GM19455 (cell line): ENCODE data around the gene CGN.
"Not testable (repeated sequence)": the region's sequence is repeated elsewhere in the genome, so short reads cannot be mapped to it uniquely, and the experiment has no call there.

Experiments used
- ATAC-seq: cut with Tn5 transposase; IDR thresholded peaks from one replicate; pipeline ENCODE4 v1.9.1; 2021; ENCODE audit not compliant: unreplicated experiment

The CGN gene

DNA sequence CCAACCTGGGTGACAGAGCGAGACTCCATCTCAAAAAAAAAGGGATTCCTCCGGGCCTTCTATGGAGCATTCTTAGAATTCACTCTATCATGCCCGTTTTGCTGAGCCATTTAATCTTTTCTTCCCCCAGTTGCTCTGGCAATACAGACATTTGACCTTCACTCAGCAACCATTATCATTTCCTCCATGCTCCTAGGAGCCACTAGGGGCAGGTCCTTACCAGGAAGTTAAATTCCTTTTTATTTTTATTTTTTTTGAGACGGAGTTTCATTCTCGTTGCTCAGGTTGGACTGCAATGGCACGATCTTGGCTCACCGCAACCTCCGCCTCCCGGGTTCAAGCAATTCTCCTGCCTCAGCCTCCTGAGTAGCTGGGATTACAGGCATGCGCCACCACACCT is 9.7 kb upstream of the CGN start:
- no peak for ATAC-seq

DNA sequence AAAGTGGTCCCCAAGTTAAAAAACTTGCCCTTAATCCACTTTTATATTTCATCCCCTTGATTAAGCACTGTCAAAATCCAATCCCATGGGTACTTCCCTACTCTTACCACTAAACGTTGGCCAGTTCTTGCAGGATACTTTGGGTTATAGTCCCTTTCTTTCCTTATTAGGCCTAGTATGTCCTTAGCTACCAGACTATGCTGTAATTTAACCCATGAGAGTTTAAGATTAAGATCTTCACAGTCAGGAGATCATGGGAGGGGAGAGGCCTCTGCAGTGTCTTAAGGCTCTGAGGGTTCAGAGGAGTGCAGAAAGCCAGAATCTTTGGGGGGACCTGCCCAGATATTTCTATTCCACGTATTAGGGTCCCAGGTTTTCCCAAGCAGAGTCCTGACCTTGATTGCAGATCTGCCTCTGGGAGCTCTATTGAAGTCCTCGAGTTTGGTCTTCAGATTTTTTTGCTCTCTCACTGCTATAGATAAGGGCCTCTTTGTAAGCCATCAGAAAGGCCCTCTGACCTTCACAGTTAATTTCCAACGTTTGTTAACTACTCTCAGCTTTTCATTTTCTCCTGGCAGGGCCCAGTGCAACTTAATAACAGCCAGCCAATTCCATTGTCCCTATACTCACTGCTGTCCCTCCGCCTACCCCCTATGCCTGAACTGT is 9.0 kb upstream of the CGN start:
- ATAC-seq: no peak

DNA sequence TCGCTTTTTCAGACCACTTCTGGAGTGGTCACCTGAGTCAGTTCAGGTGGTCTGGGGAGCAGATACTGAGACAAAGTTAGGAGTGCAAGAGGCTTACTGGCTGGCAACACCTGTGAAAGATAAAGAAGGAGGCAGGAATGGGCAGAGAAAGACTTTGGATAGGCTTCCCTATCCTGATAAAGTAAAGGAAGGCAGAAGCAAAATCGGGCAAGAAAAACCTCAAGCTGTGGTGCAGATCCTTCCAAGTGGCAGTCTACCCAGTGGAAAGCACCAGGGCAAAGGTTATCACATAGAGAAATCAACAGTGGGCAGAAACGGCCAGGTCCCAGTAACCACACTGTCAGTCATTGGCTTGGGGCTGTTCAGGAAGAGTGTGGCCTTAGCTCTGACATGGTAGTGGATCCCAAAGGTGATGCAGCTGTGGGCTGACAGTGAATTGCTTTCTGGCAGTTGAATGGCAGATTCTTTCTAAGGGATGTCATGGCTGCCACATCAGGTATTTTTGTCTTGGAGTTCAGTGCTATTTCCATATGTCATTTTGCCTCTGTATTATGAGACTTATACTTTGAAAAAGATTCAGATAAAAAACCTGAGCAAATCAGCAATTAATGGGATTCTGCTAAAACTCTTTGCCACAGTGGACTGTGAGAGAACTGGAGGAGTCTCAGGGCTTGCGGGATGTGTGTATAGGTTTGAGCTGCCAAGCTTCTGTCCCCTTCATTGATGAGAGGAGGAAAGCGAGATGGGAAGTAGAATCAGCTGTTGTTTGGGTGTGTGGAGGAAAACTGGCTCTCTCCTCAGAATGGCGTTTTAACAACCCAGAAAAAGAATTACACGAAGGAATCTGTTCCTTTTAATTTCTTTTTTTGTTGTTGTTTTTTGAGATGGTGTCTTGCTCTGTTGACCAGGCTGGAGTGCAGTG is 8.1 kb upstream of the CGN start:
- ATAC-seq: no peak

DNA sequence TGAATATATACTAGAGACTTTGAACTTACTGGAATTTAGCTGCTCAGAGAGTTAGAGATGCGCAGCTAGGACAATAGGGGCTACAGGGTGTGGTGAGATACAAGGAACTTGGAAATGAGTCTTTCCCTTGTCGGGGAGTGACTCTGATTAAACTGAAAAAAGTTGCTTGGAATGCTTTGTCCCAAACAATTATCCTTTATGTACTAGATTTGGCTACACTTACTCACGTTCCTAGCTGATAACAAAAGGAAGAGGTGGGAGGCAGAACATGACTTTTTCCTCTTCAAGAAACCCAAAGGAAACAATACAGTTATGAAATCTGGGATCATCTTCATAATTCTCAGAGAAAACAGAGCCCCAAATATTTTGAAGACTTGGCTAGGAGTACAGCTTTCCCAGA is 6.9 kb upstream of the CGN start:
- ATAC-seq: no peak

DNA sequence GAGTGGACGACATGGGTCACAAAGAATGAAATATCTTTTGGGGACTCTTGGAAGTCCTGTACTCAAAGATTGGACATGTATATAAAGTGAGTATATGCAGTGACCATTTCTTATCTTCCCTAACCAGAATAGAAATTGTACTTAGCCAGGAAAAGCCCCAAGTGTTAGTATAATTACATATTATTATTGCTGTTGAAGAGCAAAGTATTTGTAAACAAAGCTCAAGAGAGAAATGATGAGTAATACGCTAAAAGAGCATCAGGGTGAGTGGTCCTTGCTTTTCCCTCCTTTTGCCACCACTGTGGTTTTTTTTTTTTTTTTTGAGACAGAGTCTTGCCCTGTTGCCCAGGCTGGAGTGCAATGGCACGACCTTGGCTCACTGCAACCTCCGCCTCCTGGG is 6.4 kb upstream of the CGN start:
- ATAC-seq: no peak

DNA sequence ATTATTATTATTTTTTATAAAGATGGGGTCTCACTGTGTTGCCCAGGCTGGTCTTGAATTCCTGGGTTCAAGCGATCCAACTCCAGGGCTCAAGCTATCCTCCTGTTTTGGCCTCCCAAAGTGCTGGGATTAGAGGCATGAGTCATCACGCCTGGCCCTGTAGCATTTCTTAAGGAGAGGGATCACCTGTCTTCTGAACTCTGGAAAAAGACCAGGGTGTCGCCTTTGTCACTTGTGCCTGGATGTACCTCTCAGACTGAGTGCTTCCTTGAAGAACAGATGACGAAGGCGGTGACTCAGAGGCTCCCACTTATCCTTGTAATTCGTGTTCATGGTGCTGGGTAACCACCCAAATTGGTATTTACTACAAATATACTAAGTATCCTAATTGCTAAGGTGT is 2.4 kb upstream of the CGN start:
- ATAC-seq: no peak

DNA sequence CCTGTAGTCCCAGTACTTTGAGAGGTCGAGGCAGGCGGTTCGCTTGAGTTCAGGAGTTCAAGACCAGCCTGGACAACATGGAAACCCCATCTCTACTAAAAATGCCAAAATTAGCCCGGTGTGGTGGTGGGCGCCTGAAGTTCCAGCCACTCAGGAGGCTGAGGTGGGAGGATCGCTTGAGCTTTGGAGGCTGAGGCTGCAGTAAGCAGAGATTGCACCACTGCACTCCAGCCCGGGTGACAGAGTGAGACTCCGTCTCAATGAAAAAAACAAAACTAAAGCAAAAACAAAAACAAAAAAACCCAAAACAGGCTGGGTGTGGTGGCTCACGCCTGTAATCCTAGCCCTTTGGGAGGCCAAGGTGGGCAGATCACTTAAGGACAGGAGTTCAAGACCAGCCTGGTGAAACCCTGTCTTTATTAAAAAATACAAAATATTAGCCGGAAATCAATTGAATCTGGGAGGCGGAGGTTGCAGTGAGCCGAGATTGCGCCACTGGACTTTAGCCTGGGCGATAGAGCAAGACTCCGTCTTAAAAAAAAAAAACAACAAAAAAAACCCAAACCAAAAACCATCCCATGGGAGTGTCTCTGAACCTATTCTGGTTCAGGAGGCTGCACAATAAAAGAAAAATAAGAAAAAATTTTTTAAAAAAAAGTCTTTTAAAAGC is 1.7 kb upstream of the CGN start:
- ATAC-seq: no peak

DNA sequence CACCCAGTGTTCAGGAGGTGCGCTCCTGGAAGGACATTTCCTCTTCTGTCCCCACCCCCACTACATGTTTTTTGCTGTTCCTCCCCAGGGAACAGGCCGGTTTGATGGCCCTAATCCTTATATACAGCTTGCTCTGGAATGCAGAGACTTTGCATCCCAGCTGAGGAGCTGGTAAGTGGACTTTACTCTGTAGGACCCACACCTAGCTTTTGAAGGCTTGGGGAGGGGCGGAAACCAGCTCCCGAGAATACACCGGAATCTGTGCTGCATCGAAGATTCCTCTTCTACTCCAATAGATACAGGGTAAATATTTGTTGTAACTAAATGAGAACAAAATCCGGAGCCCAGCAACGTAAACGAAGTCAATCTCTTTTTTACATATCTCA is 1.2 kb upstream of the CGN start:
- ATAC-seq: no peak

DNA sequence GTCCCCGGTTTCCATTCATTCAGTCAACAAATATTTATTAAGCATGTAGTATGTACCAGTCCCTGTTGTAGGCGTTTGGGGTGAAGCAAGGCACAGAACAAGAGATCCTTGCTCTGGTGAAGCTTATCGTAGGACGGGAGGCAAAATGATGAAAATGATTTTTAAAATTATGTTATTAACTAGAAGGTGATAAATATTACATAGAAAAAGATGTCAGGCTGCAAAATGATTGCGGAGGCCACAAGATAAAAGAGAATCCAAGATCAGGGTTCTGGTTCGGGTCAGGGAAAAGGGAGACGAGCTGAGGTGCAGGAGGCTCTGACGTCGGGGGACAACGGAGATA is 602 bp upstream of the CGN start:
- ATAC-seq: no peak

DNA sequence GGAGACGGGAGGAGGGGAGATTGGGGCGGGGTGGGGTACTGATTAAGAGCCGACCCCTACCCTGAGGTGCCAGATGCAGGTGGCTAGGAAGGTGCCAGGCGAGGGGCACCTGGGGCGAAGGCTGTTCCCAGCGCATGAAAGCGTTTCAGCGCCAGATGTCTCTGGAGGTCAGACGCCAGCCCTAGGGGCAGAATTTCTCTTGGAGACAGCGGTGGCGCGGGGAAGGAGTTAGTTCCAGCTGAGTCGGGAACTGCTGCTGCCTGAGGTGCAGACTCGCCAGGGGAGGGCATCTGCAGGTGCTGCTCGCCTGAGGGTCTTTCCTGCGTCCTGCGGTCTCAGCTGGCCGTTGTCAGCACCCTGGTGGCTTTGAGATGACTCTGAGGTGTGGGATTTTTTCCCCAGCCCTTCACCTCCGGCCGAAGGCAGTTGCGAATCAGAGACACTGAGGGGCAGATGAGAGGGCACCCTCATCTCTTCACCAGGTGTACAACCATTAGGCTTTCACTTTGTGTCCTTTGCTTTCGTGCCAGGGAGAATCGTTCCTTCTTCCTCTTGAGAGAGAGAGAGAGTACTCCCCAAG is 539 bp downstream of the CGN start:
- ATAC-seq: peak; percentile 9

DNA sequence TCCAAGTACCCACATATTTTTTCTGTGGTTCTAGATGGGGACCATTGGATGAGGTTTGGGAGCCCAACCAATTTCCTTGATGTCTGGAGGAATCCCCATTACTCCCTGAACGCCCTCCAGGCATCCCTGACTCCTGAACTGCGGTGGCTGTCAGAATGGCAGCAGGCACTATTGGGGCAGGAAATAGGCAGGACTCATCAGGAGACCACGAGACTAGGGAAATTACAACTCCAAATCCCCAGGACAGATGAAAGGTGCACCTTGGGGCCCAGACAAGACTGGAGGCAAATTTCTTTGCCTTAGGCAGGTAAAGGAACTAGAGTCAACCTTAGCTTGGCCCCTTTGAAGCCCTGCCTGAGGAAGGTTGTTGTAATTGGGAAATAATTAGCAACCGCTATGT is 1.1 kb downstream of the CGN start:
- ATAC-seq: no peak

DNA sequence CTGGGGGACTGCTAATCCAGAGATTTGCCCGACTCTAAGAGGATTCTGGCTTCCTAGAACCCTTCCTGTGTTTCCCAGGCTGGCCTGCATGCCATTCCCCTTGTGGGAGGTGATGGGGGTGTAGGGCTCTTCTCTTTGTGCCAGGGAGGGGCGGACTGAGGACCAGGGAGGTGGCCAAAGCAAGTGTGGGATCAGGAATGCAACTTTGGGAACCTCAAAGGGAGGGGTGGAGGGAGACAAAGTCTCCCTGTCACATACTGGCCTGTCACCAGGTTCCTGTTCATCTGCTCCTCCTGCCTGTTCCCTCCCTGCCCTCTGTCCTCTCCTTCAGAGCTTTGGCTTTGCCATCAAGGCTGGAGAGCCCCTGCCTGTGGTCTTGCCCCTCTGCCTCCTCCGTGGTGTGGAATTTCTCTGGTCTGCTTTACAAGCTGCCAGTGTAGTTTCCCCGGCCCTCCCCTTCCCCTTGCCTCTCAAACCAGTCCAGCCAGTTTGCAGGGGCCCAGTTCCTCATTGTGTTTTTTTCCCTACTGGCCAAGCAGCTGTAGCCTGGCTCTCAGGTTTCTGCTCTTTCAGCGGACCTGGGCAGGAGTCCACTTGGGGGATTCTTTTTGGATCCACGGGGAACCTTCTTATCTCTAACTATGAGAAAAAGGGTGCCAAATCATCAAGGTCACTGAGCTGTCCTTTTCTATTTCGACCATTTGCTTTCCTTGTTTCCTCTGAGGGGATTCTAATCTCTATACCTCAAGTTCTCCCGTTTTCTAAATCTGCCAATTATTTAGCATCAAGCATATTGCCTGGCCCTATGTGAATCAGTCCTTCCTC is 1.8 kb downstream of the CGN start:
- ATAC-seq: no peak

DNA sequence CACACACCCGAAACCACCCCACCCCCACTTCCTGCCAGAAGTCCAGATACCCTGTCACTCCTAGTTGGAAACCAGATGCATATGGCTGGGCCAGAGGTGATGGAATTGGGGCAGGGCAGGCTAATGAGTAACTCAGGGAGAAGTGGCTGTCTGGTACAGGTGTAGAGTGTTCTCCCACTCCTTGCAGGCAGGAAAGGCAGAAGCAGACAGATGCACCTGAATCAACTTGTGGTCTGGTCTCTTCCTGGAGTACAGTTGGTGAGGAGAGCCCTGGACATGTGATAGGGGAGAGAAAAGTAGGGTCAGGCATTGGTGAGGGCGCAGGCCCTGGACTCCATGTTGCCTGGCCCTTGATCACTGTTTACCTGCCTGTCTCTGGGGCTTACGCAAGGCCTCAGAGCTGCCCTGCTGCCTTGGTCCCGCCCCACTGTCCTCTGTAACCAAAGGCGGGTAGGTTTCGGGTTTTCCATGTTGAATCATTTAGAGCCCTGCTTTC is 2.5 kb downstream of the CGN start:
- no peak for ATAC-seq

DNA sequence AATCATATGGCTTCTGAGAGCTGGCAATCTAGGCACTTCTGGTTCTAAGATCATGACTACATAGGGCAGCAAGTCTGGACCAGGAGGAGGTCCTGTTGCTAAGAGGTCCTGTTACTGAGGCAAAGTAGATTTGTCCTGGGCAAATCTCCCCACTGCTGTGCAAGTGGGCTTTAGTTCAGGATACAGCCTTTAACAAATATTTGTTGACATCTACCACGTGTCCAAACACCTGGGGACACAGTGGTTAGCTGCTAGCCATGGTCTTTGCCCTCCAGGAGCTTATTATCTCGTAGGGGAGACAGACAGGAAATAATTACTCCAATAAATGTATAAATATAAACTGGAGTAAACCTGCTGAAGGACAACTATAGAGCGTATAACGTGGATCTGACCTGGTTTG is 3.2 kb downstream of the CGN start:
- no peak for ATAC-seq

DNA sequence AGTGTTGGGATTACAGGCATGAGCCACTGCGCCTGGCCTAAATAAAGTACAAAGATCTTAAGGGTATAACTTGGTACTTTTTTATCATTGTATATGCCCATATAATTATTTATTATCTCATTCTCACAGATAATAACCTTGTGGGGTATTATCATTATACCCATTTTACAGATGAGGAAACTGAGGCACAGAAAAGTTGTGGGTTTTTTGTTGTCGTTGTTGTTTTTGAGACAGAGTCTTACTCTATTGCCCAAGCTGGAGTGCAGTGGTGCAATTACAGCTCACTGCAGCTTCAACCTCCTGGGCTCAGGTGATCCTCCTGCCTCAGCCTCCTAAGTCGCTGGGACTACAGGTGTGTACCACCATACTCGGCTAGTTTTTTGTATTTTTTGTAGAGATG is 4.1 kb downstream of the CGN start:
- no peak for ATAC-seq

DNA sequence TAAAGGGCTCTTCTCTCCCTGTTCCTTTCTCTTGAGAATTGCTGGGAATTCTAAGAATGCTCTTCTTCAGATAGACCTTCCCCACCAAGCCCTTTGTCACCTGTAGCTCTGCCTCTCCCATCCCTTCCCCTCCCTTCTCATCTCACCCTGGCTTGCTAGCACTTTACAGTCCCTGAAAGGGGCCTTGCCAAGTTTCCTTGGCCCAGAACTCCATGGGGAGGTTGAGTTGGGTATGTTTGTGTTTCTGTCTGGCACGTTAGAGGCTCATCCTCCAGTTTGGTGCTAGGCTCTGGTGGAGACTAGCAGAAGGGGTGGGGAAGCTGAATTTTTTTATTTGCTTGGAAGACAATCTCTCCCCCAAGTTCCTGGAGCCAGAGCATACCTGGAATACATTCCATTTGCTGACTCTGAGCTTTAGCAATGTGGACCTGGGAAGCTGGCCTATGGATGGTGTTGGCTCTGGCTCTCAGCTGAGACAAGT is 4.9 kb downstream of the CGN start:
- ATAC-seq: no peak

DNA sequence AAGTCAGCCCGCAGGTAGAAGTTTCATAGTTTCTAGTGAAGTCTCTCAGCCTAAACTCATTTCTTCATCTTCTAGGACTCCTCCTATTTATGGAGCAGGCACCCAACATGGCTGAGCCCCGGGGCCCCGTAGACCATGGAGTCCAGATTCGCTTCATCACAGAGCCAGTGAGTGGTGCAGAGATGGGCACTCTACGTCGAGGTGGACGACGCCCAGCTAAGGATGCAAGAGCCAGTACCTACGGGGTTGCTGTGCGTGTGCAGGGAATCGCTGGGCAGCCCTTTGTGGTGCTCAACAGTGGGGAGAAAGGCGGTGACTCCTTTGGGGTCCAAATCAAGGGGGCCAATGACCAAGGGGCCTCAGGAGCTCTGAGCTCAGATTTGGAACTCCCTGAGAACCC is 7.2 kb downstream of the CGN start:
- ATAC-seq: no peak

DNA sequence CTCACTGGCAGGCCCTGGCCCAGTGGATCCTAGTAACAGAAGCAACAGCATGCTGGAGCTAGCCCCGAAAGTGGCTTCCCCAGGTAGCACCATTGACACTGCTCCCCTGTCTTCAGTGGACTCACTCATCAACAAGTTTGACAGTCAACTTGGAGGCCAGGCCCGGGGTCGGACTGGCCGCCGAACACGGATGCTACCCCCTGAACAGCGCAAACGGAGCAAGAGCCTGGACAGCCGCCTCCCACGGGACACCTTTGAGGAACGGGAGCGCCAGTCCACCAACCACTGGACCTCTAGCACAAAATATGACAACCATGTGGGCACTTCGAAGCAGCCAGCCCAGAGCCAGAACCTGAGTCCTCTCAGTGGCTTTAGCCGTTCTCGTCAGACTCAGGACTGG is 7.7 kb downstream of the CGN start:
- ATAC-seq: no peak

DNA sequence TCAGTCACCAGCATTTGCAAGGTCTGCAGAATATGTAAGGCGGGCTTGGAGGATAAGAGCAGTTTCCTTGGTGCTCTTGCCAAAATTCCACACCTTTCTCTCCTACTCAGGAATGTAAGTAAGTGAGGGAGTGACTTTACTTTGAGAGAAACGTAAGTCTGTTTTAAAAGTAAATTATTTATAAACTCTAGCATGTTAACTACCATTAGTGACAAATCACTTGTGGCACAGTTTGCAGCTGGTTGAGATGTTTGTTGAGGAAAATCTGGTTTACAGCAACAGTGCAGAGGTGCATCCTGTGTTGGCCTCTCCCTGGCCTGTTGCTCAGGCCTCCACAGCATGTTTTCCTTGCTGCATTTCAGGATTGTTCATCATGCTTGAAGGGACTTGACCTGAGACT is 8.5 kb downstream of the CGN start:
- ATAC-seq: no peak

DNA sequence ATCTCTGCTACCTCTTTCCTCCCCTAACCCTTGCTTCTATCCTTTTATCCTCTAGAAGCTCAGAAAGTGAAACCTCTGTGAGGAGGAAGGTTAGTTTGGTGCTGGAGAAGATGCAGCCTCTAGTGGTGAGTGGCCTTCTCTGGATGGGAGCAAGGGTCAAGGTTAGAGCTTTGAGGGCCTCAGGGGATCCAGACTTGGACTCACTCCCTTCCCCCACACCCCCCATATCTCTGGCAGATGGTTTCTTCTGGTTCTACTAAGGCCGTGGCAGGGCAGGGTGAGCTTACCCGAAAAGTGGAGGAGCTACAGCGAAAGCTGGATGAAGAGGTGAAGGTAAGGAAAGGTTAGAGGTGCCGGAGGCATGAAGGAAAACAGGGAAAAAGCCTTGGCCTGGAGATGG is 9.2 kb downstream of the CGN start:
- ATAC-seq: no peak

DNA sequence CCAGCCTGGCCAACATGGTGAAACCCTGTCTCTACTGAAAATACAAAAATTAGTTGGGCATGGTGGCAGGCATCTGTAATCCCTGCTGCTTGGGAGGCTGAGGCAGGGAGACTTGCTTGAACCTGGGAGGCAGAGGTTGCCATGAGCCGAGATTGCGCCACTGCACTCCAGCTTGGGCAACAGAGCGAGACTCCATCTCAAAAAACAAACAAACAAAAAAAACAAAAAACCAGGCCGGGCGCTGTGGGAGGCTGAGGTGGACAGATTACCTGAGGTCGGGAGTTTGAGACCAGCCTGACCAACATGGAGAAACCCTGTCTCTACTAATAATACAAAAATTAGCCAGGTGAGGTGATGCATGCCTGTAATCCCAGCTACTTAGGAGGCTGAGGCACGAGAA is 11.2 kb downstream of the CGN start:
- not testable (repeated sequence) for ATAC-seq
